K562 (cell line): Measurements from ENCODE around the gene GMDS. TPM values are rescaled to one million over a fixed set of nuclear protein-coding genes. Genes with fewer than 3 reads are reported as not detected.

Experiments
- RNF219 ChIP-seq: fragments of 250-450 bp; sonication (Bioruptor Pico); IDR thresholded peaks from 2 replicates; pipeline ENCODE4 v1.5.0; 2022; ENCODE audit warnings: mild to moderate bottlenecking
- TAF1 ChIP-seq: IDR thresholded peaks from 2 replicates; pipeline ENCODE4 v1.6.1; 2011; ENCODE audit warnings: mild to moderate bottlenecking, low read length, moderate library complexity; ENCODE audit not compliant: insufficient read depth, control insufficient read depth, severe bottlenecking; ENCODE audit errors: extremely low read depth
- TFAP4 ChIP-seq: sonication (generic); formaldehyde crosslinking; IDR thresholded peaks from 2 replicates; pipeline ENCODE4 v1.8.0; 2022; ENCODE audit warnings: missing genetic modification reagents, mild to moderate bottlenecking, moderate library complexity, borderline replicate concordance
- ZBTB12 ChIP-seq: fragments of 250-450 bp; sonication (Bioruptor Pico); IDR thresholded peaks from 2 replicates; pipeline ENCODE4 v1.4.0; 2020
- ZBTB40 ChIP-seq, 2 experiments: fragments of 450-650 bp in 1 of 2; sonication (generic) in 1 of 2; formaldehyde crosslinking in 1 of 2; IDR thresholded peaks; 2 replicates each; pipeline versions ENCODE4 v1.7.1 to v1.9.0; 2016 to 2022; ENCODE audit warnings: inconsistent platforms in 1 of 2, mild to moderate bottlenecking in 1 of 2, missing genetic modification reagents in 1 of 2
- ZNF12 ChIP-seq: sonication (generic); formaldehyde crosslinking; IDR thresholded peaks from 2 replicates; pipeline ENCODE4 v1.4.0; 2020; ENCODE audit warnings: mild to moderate bottlenecking, missing genetic modification reagents
- ZNF280A ChIP-seq: fragments of 450-650 bp; IDR thresholded peaks from 2 replicates; pipeline ENCODE4 v1.6.1; 2018; ENCODE audit warnings: mild to moderate bottlenecking, low read depth; ENCODE audit not compliant: partially characterized antibody
- polyA plus RNA-seq, 8 experiments: library from polyadenylated mRNA; depleted of rRNA in 4 of 8; stranded (reverse) in 5 of 8; unstranded in 3 of 8; fragments of >200 nt; fragmentation: Nextera tagmentation in 2 of 8; fragmentation: Illumina TruSeq in 1 of 8; extraction: Ambion mirVana in 2 of 8; extraction: Trizol in 1 of 8; gene quantifications; 2 replicates each; pipeline versions ENCODE4 v1.2.1 to v1.2.3, GENCODE V29; 2011 to 2014; ENCODE audit warnings: inconsistent platforms in 1 of 8, missing spikeins in 1 of 8
- total RNA-seq, 7 experiments: library from RNA; depleted of rRNA in 6 of 7; stranded (reverse); fragments of >200 nt in 6 of 7; fragmentation: Illumina TruSeq in 2 of 7; extraction: Trizol in 2 of 7; gene quantifications; 2 replicates each; pipeline versions ENCODE4 v1.2.1 to v1.2.3, GENCODE V29; 2011 to 2021; ENCODE audit warnings: low replicate concordance in 1 of 7

GMDS gene
- total and polyA plus RNA-seq, 9 of the 15 experiments (the other 6 are each of a cell fraction or from before 2014, with no cell fraction given): 0.48 to 31.8 (median 13.4) TPM

GRCh38 chr6:2245103-2245876 lies at the start of gene GMDS (continued):
- TF ChIP-seq RNF219 (CRISPR knock-in tag) (no peak), ZNF12 (CRISPR knock-in tag) (no peak), TAF1 (peak; percentile 58), ZBTB12 (CRISPR knock-in tag) (peak; percentile 91), TFAP4 (CRISPR knock-in tag) (peak; percentile 34; the same call in 1 of the 2 replicates), ZBTB40 (IDR thresholded peaks at IDR 0.05) (peak; percentile 58; the same call in 1 of the 2 replicates), ZBTB40 (CRISPR knock-in tag; IDR thresholded peaks at IDR 0.05) (no peak), ZNF280A (no peak)
